Uterus (tissue), 2 donors: ENCODE results near the gene DMBT1.

Experiments used
- POLR2A ChIP-seq, 2 donors: fragments of 450-650 bp; IDR thresholded peaks; one replicate each; pipeline ENCODE4 v1.6.1; 2016; ENCODE audit warnings: antibody characterized with exemption in 2 of 2, mild to moderate bottlenecking in 1 of 2, moderate library complexity in 1 of 2
- TF ChIP-seq, protein P1 (sequence below), 4 experiments: fragments of 200-600 bp in 2 of 4; fragments of 450-650 bp in 2 of 4; sonication (generic) in 2 of 4; IDR thresholded peaks; one replicate each; pipeline ENCODE4 v1.5.1; 2016 to 2019; ENCODE audit warnings: antibody characterized with exemption in 4 of 4, mild to moderate bottlenecking in 2 of 4, moderate library complexity in 1 of 4

DNA sequence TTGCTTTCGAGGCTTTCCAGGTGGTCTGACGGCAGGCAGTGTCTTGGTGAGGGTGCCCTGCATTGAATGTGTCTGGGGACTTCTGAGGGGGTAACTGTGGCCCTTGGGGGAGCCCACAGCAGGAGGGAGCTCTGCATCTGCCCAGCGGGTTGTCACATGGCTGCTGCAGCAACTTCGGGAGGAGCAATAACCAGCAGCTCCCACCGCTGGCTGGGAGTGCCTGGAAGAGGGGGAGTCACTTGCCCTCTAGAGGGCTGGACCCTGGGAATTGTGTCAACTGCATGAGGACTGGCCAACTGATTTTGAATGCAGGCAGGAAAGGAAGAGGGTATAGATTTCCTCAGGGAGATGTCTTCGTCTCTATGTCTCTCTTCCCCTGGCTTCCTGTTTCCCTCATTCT is 112.7 kb downstream of the DMBT1 start:
- TF ChIP-seq, protein P1, sequence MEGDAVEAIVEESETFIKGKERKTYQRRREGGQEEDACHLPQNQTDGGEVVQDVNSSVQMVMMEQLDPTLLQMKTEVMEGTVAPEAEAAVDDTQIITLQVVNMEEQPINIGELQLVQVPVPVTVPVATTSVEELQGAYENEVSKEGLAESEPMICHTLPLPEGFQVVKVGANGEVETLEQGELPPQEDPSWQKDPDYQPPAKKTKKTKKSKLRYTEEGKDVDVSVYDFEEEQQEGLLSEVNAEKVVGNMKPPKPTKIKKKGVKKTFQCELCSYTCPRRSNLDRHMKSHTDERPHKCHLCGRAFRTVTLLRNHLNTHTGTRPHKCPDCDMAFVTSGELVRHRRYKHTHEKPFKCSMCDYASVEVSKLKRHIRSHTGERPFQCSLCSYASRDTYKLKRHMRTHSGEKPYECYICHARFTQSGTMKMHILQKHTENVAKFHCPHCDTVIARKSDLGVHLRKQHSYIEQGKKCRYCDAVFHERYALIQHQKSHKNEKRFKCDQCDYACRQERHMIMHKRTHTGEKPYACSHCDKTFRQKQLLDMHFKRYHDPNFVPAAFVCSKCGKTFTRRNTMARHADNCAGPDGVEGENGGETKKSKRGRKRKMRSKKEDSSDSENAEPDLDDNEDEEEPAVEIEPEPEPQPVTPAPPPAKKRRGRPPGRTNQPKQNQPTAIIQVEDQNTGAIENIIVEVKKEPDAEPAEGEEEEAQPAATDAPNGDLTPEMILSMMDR (IDR thresholded peaks at IDR 0.05), result no peak
- TF ChIP-seq POLR2A (IDR thresholded peaks at IDR 0.05), result no peak
